ENCODE results near the gene NR2F2.

NR2F2 gene

DNA sequence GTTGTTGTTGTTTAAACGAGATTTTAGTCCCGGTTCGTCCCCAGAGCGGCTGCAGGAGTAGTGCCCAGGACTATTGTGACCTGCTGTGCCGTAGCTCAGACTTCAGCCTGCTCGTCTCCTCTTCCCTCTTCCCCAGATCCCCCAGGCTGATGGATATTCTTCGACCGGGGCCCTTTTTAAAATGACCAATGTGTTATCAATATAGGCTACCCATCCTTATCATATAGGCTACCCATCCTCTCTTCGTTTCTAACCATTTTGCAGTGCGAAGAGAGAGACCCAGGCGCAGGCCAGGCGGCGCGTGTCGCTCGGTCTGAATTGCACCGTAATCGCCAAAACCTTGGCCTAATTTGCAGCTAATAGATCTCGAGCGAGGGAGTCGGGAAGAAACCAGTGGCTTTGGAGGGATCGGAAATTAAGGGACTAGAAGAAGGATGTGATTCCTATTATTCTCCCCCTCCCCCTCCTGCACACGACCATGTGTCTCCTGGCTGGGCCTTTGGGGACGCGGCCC, 23.0 kb downstream of the NR2F2 start:
- ChIA-PET POLR2A (interaction anchor here (1.6 kb wide), 1 partner anchor 16 kb away, joined by 4 read pairs; no protein-coding TSS in a partner anchor), CTCF (interaction anchor here (0.9 to 1.1 kb wide), 2 partner anchors 10 to 206 kb away, joined by 3 read pairs; no protein-coding TSS in a partner anchor)
- TF ChIP-seq NFRKB (IDR thresholded peaks at IDR 0.05): no peak
- no peak for TF ChIP-seq LEF1 (IDR thresholded peaks at IDR 0.05; ENCODE audit: borderline replicate concordance)
- no peak for TF ChIP-seq HDGF (IDR thresholded peaks at IDR 0.05; ENCODE audit: borderline replicate concordance)
- TF ChIP-seq TARDBP (IDR thresholded peaks at IDR 0.05): no peak
- no peak for TF ChIP-seq FOXK2 (IDR thresholded peaks at IDR 0.05)
- no peak for TF ChIP-seq SUZ12 (IDR thresholded peaks at IDR 0.05)
- TF ChIP-seq CTBP1 (IDR thresholded peaks at IDR 0.05; ENCODE audit: borderline replicate concordance): no peak
- no peak for TF ChIP-seq SP1 (IDR thresholded peaks at IDR 0.05)
- no peak for TF ChIP-seq ARNT (IDR thresholded peaks at IDR 0.05)
- TF ChIP-seq FOXA1 (IDR thresholded peaks at IDR 0.05): no peak
- TF ChIP-seq ZNF384 (IDR thresholded peaks at IDR 0.05): no peak
- no peak for TF ChIP-seq FOXM1 (IDR thresholded peaks at IDR 0.05; ENCODE audit: borderline replicate concordance)
- TF ChIP-seq ELF4 (IDR thresholded peaks at IDR 0.05): no peak
- TF ChIP-seq, protein P1, sequence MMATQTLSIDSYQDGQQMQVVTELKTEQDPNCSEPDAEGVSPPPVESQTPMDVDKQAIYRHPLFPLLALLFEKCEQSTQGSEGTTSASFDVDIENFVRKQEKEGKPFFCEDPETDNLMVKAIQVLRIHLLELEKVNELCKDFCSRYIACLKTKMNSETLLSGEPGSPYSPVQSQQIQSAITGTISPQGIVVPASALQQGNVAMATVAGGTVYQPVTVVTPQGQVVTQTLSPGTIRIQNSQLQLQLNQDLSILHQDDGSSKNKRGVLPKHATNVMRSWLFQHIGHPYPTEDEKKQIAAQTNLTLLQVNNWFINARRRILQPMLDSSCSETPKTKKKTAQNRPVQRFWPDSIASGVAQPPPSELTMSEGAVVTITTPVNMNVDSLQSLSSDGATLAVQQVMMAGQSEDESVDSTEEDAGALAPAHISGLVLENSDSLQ (IDR thresholded peaks at IDR 0.05): no peak
- no peak for DNase-seq (ENCODE audit: extremely low spot score)

DNA sequence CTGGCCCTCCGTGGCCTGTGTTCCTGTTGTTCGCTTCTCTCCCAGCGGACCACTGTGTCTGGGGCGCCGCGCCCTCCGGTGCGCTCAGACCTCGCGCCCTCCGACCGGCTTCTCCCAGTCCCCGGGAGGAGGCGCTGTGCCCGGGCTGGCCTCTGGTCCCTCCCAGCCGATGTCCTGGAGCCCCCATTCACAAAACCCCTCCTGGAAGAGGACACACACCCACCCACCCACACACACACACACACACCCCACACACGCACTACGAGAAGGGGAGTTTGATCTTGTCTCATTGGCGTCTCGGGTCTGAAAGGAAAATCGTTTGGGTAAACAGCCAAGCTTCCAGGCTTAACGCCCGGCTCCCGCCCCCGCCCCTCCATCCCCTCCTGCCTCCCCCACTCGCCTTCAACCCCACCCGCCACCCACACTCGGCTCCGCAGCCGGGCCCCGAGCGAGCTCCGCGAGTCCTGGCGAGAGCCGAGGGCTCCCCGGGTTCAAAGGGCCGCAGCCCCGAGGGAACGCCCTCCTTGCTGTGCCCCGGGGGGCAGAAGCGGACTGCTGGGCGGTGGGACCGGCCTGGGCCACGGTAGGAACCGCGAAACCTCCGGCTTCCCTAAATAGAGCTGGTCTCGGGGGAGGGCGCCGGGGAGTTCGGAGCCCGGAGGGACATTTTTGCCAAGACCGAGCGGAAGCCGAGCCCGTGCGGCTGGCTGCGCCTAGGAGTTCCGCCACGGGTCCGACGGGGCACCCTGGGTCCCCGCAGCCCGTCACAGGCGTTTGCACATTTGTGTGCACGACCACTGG, 23.6 kb downstream of the NR2F2 start:
- CTCF ChIA-PET: interaction anchor here (0.5 to 1.1 kb wide), 8 partner anchors 11 to 1933 kb away, joined by 3 to 6 read pairs (median 3); no protein-coding TSS in a partner anchor
- POLR2A ChIA-PET: interaction anchor here (1.2 to 1.6 kb wide), 2 partner anchors 17 to 19 kb away, joined by 4 read pairs; no protein-coding TSS in a partner anchor
- TF ChIP-seq ZNF384 (IDR thresholded peaks at IDR 0.05): no peak
- 0 out of 2 replicates have a peak, but pooled peaks have one; percentile 22 for TF ChIP-seq L3MBTL2 (conservative IDR thresholded peaks at IDR 0.05)

DNA sequence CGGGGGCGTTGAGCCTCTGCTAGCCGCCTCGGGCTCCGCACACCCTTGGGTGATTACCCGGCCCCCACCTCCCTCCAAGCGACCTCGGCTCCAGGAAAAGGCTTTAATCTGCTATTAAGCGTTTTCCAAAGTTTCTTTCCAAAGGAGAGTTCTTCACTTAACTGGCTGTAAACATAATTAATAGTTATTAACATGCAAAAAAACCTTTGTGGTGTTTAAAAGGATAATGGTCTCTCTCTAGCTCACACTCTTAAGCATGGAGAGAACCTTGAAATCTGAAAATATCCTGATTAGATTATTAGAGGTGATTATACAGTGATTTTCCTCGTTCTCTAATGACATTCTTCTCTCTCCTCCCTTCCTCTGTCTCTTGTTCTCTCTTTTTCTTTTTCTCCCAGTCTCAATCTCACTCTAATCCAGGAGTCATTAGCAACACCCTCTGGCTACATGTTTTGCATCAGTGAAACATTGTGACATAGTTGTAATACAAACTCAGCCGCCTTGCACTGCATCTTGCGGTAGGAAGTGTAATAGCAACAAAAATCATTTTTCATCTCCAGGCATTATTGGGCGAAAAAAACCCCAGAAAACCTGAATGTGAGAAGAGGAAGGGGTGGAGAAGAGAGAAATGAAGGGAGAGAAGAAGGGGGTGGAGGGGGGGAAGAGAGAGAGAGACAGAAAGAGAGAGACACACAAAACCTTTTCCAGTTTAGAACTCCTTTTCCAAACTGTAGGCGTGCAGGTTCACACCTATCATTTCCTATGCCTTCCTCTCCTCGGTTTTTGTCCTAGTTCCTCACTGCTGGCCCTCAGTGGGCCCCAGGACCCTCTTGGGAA, 24.4 kb downstream of the NR2F2 start:
- ChIA-PET POLR2A (interaction anchor here (1.0 to 1.6 kb wide), 4 partner anchors 18 to 28 kb away, joined by 3 to 4 read pairs (median 4); no protein-coding TSS in a partner anchor), CTCF (interaction anchor here (0.5 to 1.2 kb wide), 13 partner anchors 10 to 1932 kb away, joined by 3 to 6 read pairs (median 3); no protein-coding TSS in a partner anchor)
- no peak for DNase-seq (ENCODE audit: extremely low spot score)
- TF ChIP-seq FOXA1 (IDR thresholded peaks at IDR 0.05) (no peak), ELF4 (IDR thresholded peaks at IDR 0.05) (no peak), NFRKB (IDR thresholded peaks at IDR 0.05) (no peak), BHLHE40 (IDR thresholded peaks at IDR 0.05; ENCODE audit: borderline replicate concordance) (no peak), FOXM1 (IDR thresholded peaks at IDR 0.05; ENCODE audit: borderline replicate concordance) (no peak), ZNF384 (IDR thresholded peaks at IDR 0.05) (no peak), CTBP1 (IDR thresholded peaks at IDR 0.05; ENCODE audit: borderline replicate concordance) (no peak), TARDBP (IDR thresholded peaks at IDR 0.05) (no peak)
- TF ChIP-seq, protein P1 (IDR thresholded peaks at IDR 0.05): 0 out of 2 replicates have a peak, but pooled peaks have one; percentile 17

More for the DNA sequence above, 23.6 kb downstream of the NR2F2 start:
- no peak for DNase-seq (ENCODE audit: extremely low spot score)

DNA sequence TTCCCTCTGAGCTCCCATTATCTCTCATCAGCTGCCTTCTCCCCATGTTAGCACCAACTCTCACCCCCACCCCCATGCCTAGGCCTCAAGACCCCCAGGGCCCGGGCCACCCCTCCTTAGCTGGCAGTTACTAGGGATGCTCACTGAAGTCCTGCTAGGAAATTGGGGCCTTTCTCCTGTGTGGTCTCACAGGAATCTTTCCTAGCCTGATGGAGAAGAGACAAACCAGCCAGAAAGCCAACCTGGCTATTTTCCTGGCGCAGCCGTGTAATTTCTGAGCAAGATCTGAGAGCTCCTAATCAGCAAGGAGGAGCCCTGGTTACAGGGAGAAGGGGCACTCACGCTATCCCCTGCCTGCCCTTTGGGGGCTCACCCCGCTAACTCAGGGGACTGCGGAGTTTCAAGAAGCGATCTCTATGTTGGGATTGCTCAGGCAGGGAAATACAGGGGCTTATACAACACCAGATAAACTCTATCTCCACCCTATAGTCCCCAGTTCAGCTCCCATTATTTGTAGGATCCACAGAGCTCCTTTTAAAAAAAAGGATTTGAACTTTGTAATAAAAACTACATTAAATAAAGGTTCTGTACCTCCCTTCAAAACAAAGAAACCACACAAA, 25.2 kb downstream of the NR2F2 start:
- TF ChIP-seq NFRKB (IDR thresholded peaks at IDR 0.05): no peak
- TF ChIP-seq, protein P1 (IDR thresholded peaks at IDR 0.05): no peak
- no peak for TF ChIP-seq ELF4 (IDR thresholded peaks at IDR 0.05)
- TF ChIP-seq FOXA1 (IDR thresholded peaks at IDR 0.05): no peak
- no peak for TF ChIP-seq BHLHE40 (IDR thresholded peaks at IDR 0.05; ENCODE audit: borderline replicate concordance)
- no peak for TF ChIP-seq SP1 (IDR thresholded peaks at IDR 0.05)
- no peak for TF ChIP-seq TARDBP (IDR thresholded peaks at IDR 0.05)
- no peak for TF ChIP-seq FOXM1 (IDR thresholded peaks at IDR 0.05; ENCODE audit: borderline replicate concordance)
- TF ChIP-seq FOXK2 (IDR thresholded peaks at IDR 0.05): no peak
- no peak for TF ChIP-seq CTBP1 (IDR thresholded peaks at IDR 0.05; ENCODE audit: borderline replicate concordance)
- TF ChIP-seq ZNF384 (IDR thresholded peaks at IDR 0.05): no peak
- no peak for TF ChIP-seq LEF1 (IDR thresholded peaks at IDR 0.05; ENCODE audit: borderline replicate concordance)
- no peak for TF ChIP-seq L3MBTL2 (conservative IDR thresholded peaks at IDR 0.05)
- no peak for TF ChIP-seq HDGF (IDR thresholded peaks at IDR 0.05; ENCODE audit: borderline replicate concordance)
- ChIA-PET CTCF (interaction anchor here (0.7 to 2.3 kb wide), 10 partner anchors 11 to 1695 kb away, joined by 3 to 8 read pairs (median 4); no protein-coding TSS in a partner anchor), POLR2A (interaction anchor here (0.6 to 1.4 kb wide), 3 partner anchors 19 to 462 kb away, joined by 3 to 4 read pairs (median 3); no protein-coding TSS in a partner anchor)
- DNase-seq (ENCODE audit: extremely low spot score): no peak
